ENCODE data around the gene MRPL28. TPM values are rescaled to one million over a fixed set of nuclear protein-coding genes. Genes with fewer than 3 reads are reported as not detected.

MRPL28 gene
- total RNA-seq, 1 experiment from 2014 or later = 61.4 TPM

GRCh38 chr16:381789-382717 lies 11.7 kb upstream of the MRPL28 start, which contains the start of gene PGAP6:
Gene PGAP6, minus strand, starts transcription at chr16:381978. Its CDS starts 157 bp downstream, at chr16:381821.
- peak within 1 kb of the TSS; percentile 82 for H3K9ac ChIP-seq (ENCODE audit: low read length)
- no peaks in the 10 kb centered on the region for H3K36me3 ChIP-seq (ENCODE audit: control insufficient read depth in 1 of 2, insufficient read depth in 2 of 2, low read length in 2 of 2)
- H3K27ac ChIP-seq (ENCODE audit: low read depth, low read length) = peak within 1 kb of the TSS; percentile 81
- H3K4me1 ChIP-seq (ENCODE audit: control insufficient read depth in 1 of 2, insufficient read depth in 2 of 2, low read length in 2 of 2) = peaks cover 6 to 18% of the 10 kb centered on the region in 2 experiments; a peak in 3 of 4 replicates
- H3K27me3 ChIP-seq (ENCODE audit: insufficient read depth, low read length) = no peaks in the 10 kb centered on the region
- H4K20me1 ChIP-seq (ENCODE audit: insufficient read depth) = no peaks in the 10 kb centered on the region
- BruUV-seq (replicated peaks) = no TSS peak
- CTCF ChIA-PET = interaction anchor here (0.6 kb wide), 1 partner anchor 341 kb away, joined by 3 read pairs; no protein-coding TSS in a partner anchor
- intact Hi-C loops (cut with micrococcal nuclease) = no loop called here
- H3K9me2 ChIP-seq (ENCODE audit: insufficient read depth) = no peaks in the 10 kb centered on the region
- peak; percentile 31 for TF ChIP-seq POLR2A (IDR thresholded peaks at IDR 0.05; ENCODE audit: borderline replicate concordance, extremely low read depth, insufficient read depth, insufficient read length)
- no peak for TF ChIP-seq ATF3 (IDR thresholded peaks at IDR 0.05)
- H3K9me3 ChIP-seq (ENCODE audit: control insufficient read depth in 1 of 2, insufficient read depth in 1 of 2, low read depth in 1 of 2, low read length in 2 of 2) = no peaks in the 10 kb centered on the region
- ATAC-seq = peak; percentile 57
- POLR2A ChIA-PET = interaction anchor here (0.7 kb wide), 1 partner anchor 15 kb away, joined by 3 read pairs; no protein-coding TSS in a partner anchor
- peak within 1 kb of the TSS; percentile 55 to 65 for H3K4me3 ChIP-seq (replicated peaks in 1 of 2; ENCODE audit: low read depth in 1 of 2, low read length in 2 of 2)
- no peak within 1 kb of the TSS for H2AFZ ChIP-seq (ENCODE audit: low read depth, low read length, poor library complexity, severe bottlenecking)
- RAD21 ChIA-PET (ENCODE audit: low non-redundant PET in 1 of 2, low total read pairs in 2 of 2, uncharacterized antibody in 2 of 2, unreplicated experiment in 2 of 2) = no interaction called here
- peak within 1 kb of the TSS; percentile 85 for H3K4me2 ChIP-seq (ENCODE audit: low read length)
- H3K79me2 ChIP-seq (ENCODE audit: insufficient read depth, low read length) = peaks cover 7% of the 10 kb centered on the region; the same call in 1 of the 2 replicates
- no peak for DNase-seq (ENCODE audit: low read depth, low spot score)

GRCh38 chr16:381012-381788 lies 10.9 kb upstream of the MRPL28 start:
- no peaks in the 10 kb centered on the region for H3K9me3 ChIP-seq (ENCODE audit: control insufficient read depth in 1 of 2, insufficient read depth in 1 of 2, low read depth in 1 of 2, low read length in 2 of 2)
- intact Hi-C loops (cut with micrococcal nuclease) = no loop called here
- peak overlapping the region; percentile 72 for H3K4me2 ChIP-seq (ENCODE audit: low read length)
- H2AFZ ChIP-seq (ENCODE audit: low read depth, low read length, poor library complexity, severe bottlenecking) = no peak overlapping the region
- BruUV-seq (replicated peaks) = no TSS peak
- H3K36me3 ChIP-seq (ENCODE audit: control insufficient read depth in 1 of 2, insufficient read depth in 2 of 2, low read length in 2 of 2) = no peaks in the 10 kb centered on the region
- peak; percentile 44 for ATAC-seq
- peak overlapping the region; percentile 70 for H3K9ac ChIP-seq (ENCODE audit: low read length)
- RAD21 ChIA-PET (ENCODE audit: low non-redundant PET in 1 of 2, low total read pairs in 2 of 2, uncharacterized antibody in 2 of 2, unreplicated experiment in 2 of 2) = no interaction called here
- no peaks in the 10 kb centered on the region for H3K27me3 ChIP-seq (ENCODE audit: insufficient read depth, low read length)
- peak overlapping the region; percentile 70 for H3K27ac ChIP-seq (ENCODE audit: low read depth, low read length)
- POLR2A ChIA-PET = interaction anchor here (1.4 kb wide), 1 partner anchor 11 kb away, joined by 5 read pairs; the partner anchor contains the start of gene MRPL28
- CTCF ChIA-PET = no interaction called here
- peak overlapping the region; percentile 55 to 65 for H3K4me3 ChIP-seq (replicated peaks in 1 of 2; ENCODE audit: low read depth in 1 of 2, low read length in 2 of 2)
- DNase-seq (ENCODE audit: low read depth, low spot score) = no peak
- no peaks in the 10 kb centered on the region for H3K9me2 ChIP-seq (ENCODE audit: insufficient read depth)
- H3K79me2 ChIP-seq (ENCODE audit: insufficient read depth, low read length) = peaks cover 7% of the 10 kb centered on the region; the same call in 1 of the 2 replicates
- H3K4me1 ChIP-seq (ENCODE audit: control insufficient read depth in 1 of 2, insufficient read depth in 2 of 2, low read length in 2 of 2) = peaks cover 6 to 18% of the 10 kb centered on the region in 2 experiments; a peak in 3 of 4 replicates
- H4K20me1 ChIP-seq (ENCODE audit: insufficient read depth) = no peaks in the 10 kb centered on the region
- TF ChIP-seq EZH2 (IDR thresholded peaks at IDR 0.05) (no peak), SRF (IDR thresholded peaks at IDR 0.05; ENCODE audit: low read depth) (no peak), CTCF (IDR thresholded peaks at IDR 0.05 in 2 of 3, conservative IDR thresholded peaks at IDR 0.05 in 1 of 3; ENCODE audit: borderline replicate concordance in 1 of 3, insufficient read depth in 1 of 3, low read depth in 2 of 3, low read length in 2 of 3) (no peak), ZBTB33 (IDR thresholded peaks at IDR 0.05; ENCODE audit: extremely low read depth, insufficient replicate concordance, low read length) (no peak), ATF3 (IDR thresholded peaks at IDR 0.05) (no peak), CEBPB (IDR thresholded peaks at IDR 0.05; ENCODE audit: low read depth) (no peak), MAX (IDR thresholded peaks at IDR 0.05) (no peak), EGR1 (IDR thresholded peaks at IDR 0.05; ENCODE audit: low read depth) (no peak), JUND (IDR thresholded peaks at IDR 0.05) (no peak), YY1 (IDR thresholded peaks at IDR 0.05; ENCODE audit: extremely low read depth, insufficient replicate concordance, low read depth, low read length) (no peak)

Data from HCT116 (cell line).